ENCODE data around the gene PALM. TPM values are rescaled to one million over a fixed set of nuclear protein-coding genes. Genes with fewer than 3 reads are reported as not detected.
A peak's percentile ranks its signal among the peaks of the same experiment; 100 is the strongest.

The PALM gene
- polyA plus RNA-seq, 1 donor from 2014 or later: 74.8 TPM

- Histone ChIP-seq H2AFZ (ENCODE audit: low read depth, low read length) (no peak overlapping the region), H3K9me2 (ENCODE audit: insufficient read depth, low read length) (no peaks in the 10 kb centered on the region), H4K20me1 (ENCODE audit: insufficient read depth) (no peaks in the 10 kb centered on the region), H3K4me3 (ENCODE audit: low read length) (no peak overlapping the region), H3K4me2 (ENCODE audit: low read length) (no peak overlapping the region), H3K79me2 (replicated peaks; ENCODE audit: insufficient read depth, low read length) (no peaks in the 10 kb centered on the region), H3K27me3 (ENCODE audit: insufficient read depth, low read depth, low read length) (no peaks in the 10 kb centered on the region), H3K36me3 (ENCODE audit: insufficient read depth, low read length) (no peaks in the 10 kb centered on the region), H3K27ac (ENCODE audit: low read length) (no peak overlapping the region), H3F3A (ENCODE audit: insufficient read depth, low read length, poor library complexity, severe bottlenecking) (no peaks in the 10 kb centered on the region), H3K9me3 (ENCODE audit: low read length) (no peaks in the 10 kb centered on the region), H3K9ac (ENCODE audit: low read length) (no peak overlapping the region)
- TF ChIP-seq POLR2AphosphoS5 (IDR thresholded peaks at IDR 0.05) (no peak), SMC3 (conservative IDR thresholded peaks at IDR 0.05; ENCODE audit: poor library complexity) (no peak), EP300 (conservative IDR thresholded peaks at IDR 0.05; ENCODE audit: poor library complexity, severe bottlenecking) (no peak), RAD21 (conservative IDR thresholded peaks at IDR 0.05) (no peak), TAF1 (IDR thresholded peaks at IDR 0.05; ENCODE audit: low read depth) (no peak), EZH2 (IDR thresholded peaks at IDR 0.05; ENCODE audit: borderline replicate concordance, insufficient read depth, low read length, poor library complexity, severe bottlenecking) (no peak), MXI1 (conservative IDR thresholded peaks at IDR 0.05; ENCODE audit: poor library complexity, severe bottlenecking) (no peak), CTCF (IDR thresholded peaks at IDR 0.05; ENCODE audit: poor library complexity, severe bottlenecking) (no peak)
- TF ChIP-seq, protein P1, sequence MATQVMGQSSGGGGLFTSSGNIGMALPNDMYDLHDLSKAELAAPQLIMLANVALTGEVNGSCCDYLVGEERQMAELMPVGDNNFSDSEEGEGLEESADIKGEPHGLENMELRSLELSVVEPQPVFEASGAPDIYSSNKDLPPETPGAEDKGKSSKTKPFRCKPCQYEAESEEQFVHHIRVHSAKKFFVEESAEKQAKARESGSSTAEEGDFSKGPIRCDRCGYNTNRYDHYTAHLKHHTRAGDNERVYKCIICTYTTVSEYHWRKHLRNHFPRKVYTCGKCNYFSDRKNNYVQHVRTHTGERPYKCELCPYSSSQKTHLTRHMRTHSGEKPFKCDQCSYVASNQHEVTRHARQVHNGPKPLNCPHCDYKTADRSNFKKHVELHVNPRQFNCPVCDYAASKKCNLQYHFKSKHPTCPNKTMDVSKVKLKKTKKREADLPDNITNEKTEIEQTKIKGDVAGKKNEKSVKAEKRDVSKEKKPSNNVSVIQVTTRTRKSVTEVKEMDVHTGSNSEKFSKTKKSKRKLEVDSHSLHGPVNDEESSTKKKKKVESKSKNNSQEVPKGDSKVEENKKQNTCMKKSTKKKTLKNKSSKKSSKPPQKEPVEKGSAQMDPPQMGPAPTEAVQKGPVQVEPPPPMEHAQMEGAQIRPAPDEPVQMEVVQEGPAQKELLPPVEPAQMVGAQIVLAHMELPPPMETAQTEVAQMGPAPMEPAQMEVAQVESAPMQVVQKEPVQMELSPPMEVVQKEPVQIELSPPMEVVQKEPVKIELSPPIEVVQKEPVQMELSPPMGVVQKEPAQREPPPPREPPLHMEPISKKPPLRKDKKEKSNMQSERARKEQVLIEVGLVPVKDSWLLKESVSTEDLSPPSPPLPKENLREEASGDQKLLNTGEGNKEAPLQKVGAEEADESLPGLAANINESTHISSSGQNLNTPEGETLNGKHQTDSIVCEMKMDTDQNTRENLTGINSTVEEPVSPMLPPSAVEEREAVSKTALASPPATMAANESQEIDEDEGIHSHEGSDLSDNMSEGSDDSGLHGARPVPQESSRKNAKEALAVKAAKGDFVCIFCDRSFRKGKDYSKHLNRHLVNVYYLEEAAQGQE (IDR thresholded peaks at IDR 0.05; ENCODE audit: borderline replicate concordance): no peak
Observed at GRCh38 chr19:670609-671075, 38.1 kb upstream of the PALM start.

- Histone ChIP-seq H3K9ac (ENCODE audit: low read length) (peak overlapping the region; percentile 39), H3K9me2 (ENCODE audit: insufficient read depth, low read length) (no peaks in the 10 kb centered on the region), H4K20me1 (ENCODE audit: insufficient read depth) (no peaks in the 10 kb centered on the region), H3K4me2 (ENCODE audit: low read length) (no peak overlapping the region), H3K4me3 (ENCODE audit: low read length) (no peak overlapping the region), H2AFZ (ENCODE audit: low read depth, low read length) (no peak overlapping the region), H3K27me3 (ENCODE audit: insufficient read depth, low read depth, low read length) (peaks cover 3% of the 10 kb centered on the region), H3K36me3 (ENCODE audit: insufficient read depth, low read length) (no peaks in the 10 kb centered on the region), H3K27ac (ENCODE audit: low read length) (no peak overlapping the region), H3F3A (ENCODE audit: insufficient read depth, low read length, poor library complexity, severe bottlenecking) (no peaks in the 10 kb centered on the region), H3K9me3 (ENCODE audit: low read length) (no peaks in the 10 kb centered on the region), H3K79me2 (replicated peaks; ENCODE audit: insufficient read depth, low read length) (no peaks in the 10 kb centered on the region)
- TF ChIP-seq CTCF (IDR thresholded peaks at IDR 0.05; ENCODE audit: poor library complexity, severe bottlenecking) (no peak), EP300 (conservative IDR thresholded peaks at IDR 0.05; ENCODE audit: poor library complexity, severe bottlenecking) (no peak), RAD21 (conservative IDR thresholded peaks at IDR 0.05) (no peak), SMC3 (conservative IDR thresholded peaks at IDR 0.05; ENCODE audit: poor library complexity) (no peak), MXI1 (conservative IDR thresholded peaks at IDR 0.05; ENCODE audit: poor library complexity, severe bottlenecking) (no peak), POLR2AphosphoS5 (IDR thresholded peaks at IDR 0.05) (no peak), TAF1 (IDR thresholded peaks at IDR 0.05; ENCODE audit: low read depth) (no peak)
- TF ChIP-seq, protein P1 (IDR thresholded peaks at IDR 0.05; ENCODE audit: borderline replicate concordance): no peak
Observed at GRCh38 chr19:674282-675151, 34.2 kb upstream of the PALM start.
